A673 (cell line): Measurements from ENCODE around the gene PIGW. TPM values are rescaled to one million over a fixed set of nuclear protein-coding genes. Genes with fewer than 3 reads are reported as not detected.

ENCODE experiments used
- BruUV-seq: library from RNA; stranded (reverse); fragments of 400-500 nt; replicated peaks from 2 replicates; lab custom pipeline; 2021; lab: Mats Ljungman, UMichigan
- CTCF ChIA-PET: fragments of 300-600 bp; sonication (Branson Sonifier 250); formaldehyde crosslinking; loops from one replicate; lab custom pipeline; 2022; ENCODE audit warnings: antibody characterized with exemption; lab: Charles Lee
- POLR2A ChIA-PET: fragments of 300-600 bp; sonication (Branson Sonifier 250); formaldehyde crosslinking; loops from one replicate; lab custom pipeline; 2022; ENCODE audit warnings: antibody characterized with exemption; ENCODE audit not compliant: low non-redundant PET; lab: Charles Lee
- DNase-seq: peaks from one replicate; pipeline ENCODE4 v3.0.0-alpha.2; 2015; ENCODE audit warnings: low spot score
- H3K27ac ChIP-seq: fragments of 200-600 bp; sonication (generic); 2 replicates; pipeline ENCODE4 v1.5.1; 2016; ENCODE audit warnings: mixed run types, low read depth, mild to moderate bottlenecking, mixed read lengths, antibody characterized with exemption, low read length; ENCODE audit not compliant: poor library complexity, severe bottlenecking
- H3K27me3 ChIP-seq: fragments of 200-600 bp; sonication (generic); replicated peaks from 2 replicates; pipeline ENCODE4 v1.6.1; 2017; ENCODE audit warnings: mixed run types, low read depth, mild to moderate bottlenecking, mixed read lengths, antibody characterized with exemption, low read length; ENCODE audit not compliant: insufficient read depth, poor library complexity
- H3K36me3 ChIP-seq: fragments of 200-600 bp; sonication (generic); 2 replicates; pipeline ENCODE4 v1.6.1; 2016; ENCODE audit warnings: mixed run types, mild to moderate bottlenecking, mixed read lengths, antibody characterized with exemption, low read length; ENCODE audit not compliant: insufficient read depth, poor library complexity, severe bottlenecking
- H3K4me1 ChIP-seq: fragments of 200-600 bp; sonication (generic); 2 replicates; pipeline ENCODE4 v1.6.1; 2017; ENCODE audit warnings: mixed run types, mild to moderate bottlenecking, mixed read lengths, antibody characterized with exemption, low read length; ENCODE audit not compliant: insufficient read depth, poor library complexity, severe bottlenecking
- H3K4me3 ChIP-seq: fragments of 200-600 bp; sonication (generic); 2 replicates; pipeline ENCODE4 v1.5.1; 2016; ENCODE audit warnings: low read depth, mixed run types, mild to moderate bottlenecking, mixed read lengths, low read length; ENCODE audit not compliant: poor library complexity, severe bottlenecking
- H3K9me3 ChIP-seq: fragments of 200-600 bp; sonication (generic); 2 replicates; pipeline ENCODE4 v1.6.1; 2016; ENCODE audit warnings: mixed run types, low read depth, mild to moderate bottlenecking, mixed read lengths, antibody characterized with exemption, low read length; ENCODE audit not compliant: poor library complexity, severe bottlenecking
- EZH2 ChIP-seq: fragments of 200-600 bp; sonication (generic); IDR thresholded peaks from 2 replicates; pipeline ENCODE4 v1.6.1; 2017; ENCODE audit warnings: borderline replicate concordance, low read depth, mild to moderate bottlenecking, mixed read lengths, antibody characterized with exemption, low read length; ENCODE audit not compliant: poor library complexity, severe bottlenecking
- intact Hi-C: fragments of 100-400 bp; cut with micrococcal nuclease; formaldehyde crosslinking; loops from one replicate; pipeline ENCODE4 v1.10.0; 2022; ENCODE audit not compliant: unreplicated experiment
- total RNA-seq: library from RNA; stranded (reverse); gene quantifications from 2 replicates; pipeline ENCODE4 v1.2.3, GENCODE V29; 2021
- TF ChIP-seq, protein P1 (sequence below): fragments of 300-800, 200-600 bp; sonication (generic); conservative IDR thresholded peaks from 2 replicates; pipeline ENCODE4 v1.5.1; 2017; ENCODE audit warnings: low read depth, mild to moderate bottlenecking, antibody characterized with exemption, low read length, moderate library complexity, mixed read lengths

Gene PIGW
- total RNA-seq, 1 experiment from 2014 or later: 10.3 TPM

DNA sequence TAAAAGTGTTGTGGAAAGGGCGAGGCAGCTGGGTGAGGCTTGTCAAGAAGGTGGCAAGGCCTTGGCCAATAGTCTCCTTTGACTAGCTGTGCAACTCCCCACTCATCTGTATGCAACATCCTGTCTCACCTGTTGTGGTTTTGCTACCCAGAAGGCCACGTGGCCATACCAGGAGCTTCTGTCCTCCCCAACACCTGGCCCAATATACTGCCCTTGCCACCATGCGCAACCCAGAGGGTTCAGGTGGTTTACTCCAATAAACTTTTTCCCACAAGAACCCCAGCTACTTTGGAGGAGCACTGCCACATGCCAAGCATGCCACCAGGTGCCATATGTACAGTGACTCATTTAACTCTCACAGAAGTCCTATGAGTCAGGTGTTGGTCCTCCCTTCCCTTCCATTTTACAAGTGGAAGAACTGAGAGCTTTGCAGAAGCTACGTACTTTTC lies 10.3 kb upstream of the PIGW start:
- CTCF ChIA-PET: no interaction called here
- peaks cover 9% of the 10 kb centered on the region for H3K36me3 ChIP-seq

DNA sequence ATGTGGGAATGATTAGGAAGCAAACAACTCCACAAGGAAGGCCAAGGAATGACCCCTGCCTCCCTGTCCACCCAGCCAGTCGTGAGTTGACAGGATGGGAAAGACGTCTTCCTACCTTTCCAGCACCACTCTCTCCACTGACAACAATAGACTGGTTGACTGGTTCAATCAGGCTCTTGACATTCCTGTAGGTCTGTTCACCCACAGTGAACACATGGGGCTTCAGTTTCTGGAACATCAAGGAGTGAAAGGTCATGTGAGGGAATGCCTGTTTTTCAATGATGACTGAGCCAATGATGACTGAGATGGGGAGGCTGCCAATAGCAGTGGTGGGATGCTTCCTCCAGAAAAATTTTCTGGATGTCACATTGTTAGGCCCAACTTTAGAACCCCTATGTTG lies 9.7 kb upstream of the PIGW start:
- CTCF ChIA-PET: no interaction called here
- Histone ChIP-seq H3K27ac (no peak overlapping the region), H3K9me3 (no peaks in the 10 kb centered on the region), H3K4me1 (no peaks in the 10 kb centered on the region), H3K27me3 (no peaks in the 10 kb centered on the region), H3K4me3 (no peak overlapping the region), H3K36me3 (peaks cover 9% of the 10 kb centered on the region)
- no TSS peak for BruUV-seq
- no peak for DNase-seq
- TF ChIP-seq, protein P1, sequence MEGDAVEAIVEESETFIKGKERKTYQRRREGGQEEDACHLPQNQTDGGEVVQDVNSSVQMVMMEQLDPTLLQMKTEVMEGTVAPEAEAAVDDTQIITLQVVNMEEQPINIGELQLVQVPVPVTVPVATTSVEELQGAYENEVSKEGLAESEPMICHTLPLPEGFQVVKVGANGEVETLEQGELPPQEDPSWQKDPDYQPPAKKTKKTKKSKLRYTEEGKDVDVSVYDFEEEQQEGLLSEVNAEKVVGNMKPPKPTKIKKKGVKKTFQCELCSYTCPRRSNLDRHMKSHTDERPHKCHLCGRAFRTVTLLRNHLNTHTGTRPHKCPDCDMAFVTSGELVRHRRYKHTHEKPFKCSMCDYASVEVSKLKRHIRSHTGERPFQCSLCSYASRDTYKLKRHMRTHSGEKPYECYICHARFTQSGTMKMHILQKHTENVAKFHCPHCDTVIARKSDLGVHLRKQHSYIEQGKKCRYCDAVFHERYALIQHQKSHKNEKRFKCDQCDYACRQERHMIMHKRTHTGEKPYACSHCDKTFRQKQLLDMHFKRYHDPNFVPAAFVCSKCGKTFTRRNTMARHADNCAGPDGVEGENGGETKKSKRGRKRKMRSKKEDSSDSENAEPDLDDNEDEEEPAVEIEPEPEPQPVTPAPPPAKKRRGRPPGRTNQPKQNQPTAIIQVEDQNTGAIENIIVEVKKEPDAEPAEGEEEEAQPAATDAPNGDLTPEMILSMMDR: no peak
- no peak for TF ChIP-seq EZH2
- intact Hi-C loops: no loop called here
- POLR2A ChIA-PET: no interaction called here

More for the DNA sequence above, 10.3 kb upstream of the PIGW start:
- Histone ChIP-seq H3K4me1 (no peaks in the 10 kb centered on the region), H3K4me3 (no peak overlapping the region), H3K27me3 (no peaks in the 10 kb centered on the region), H3K9me3 (no peaks in the 10 kb centered on the region), H3K27ac (no peak overlapping the region)
- no TSS peak for BruUV-seq
- intact Hi-C loops: no loop called here
- POLR2A ChIA-PET: no interaction called here
- DNase-seq: no peak
- TF ChIP-seq, protein P1: no peak
- no peak for TF ChIP-seq EZH2

DNA sequence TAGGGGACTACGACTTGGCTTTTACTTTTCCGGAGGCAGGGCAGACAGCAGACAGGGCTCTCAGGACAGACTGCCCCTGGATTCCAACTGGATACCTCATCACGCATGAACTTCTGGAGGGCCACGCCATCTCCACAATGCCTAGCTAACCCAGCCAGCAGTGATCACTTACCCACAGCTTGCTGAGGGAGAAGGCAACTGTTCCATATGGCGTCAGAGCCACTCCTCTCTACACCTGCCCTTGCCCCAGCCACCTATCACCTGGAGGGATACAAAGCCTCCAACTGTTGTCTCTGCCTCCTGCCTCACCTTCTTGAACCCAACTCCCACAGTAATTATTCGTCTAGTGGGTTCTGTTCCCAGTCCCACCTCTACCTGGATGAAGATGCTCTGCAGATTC lies 8.9 kb upstream of the PIGW start:
- BruUV-seq: no TSS peak

More for the DNA sequence above, 8.9 kb upstream of the PIGW start:
- TF ChIP-seq, protein P1: no peak
- no peak for TF ChIP-seq EZH2
- Histone ChIP-seq H3K27ac (no peak overlapping the region), H3K36me3 (peaks cover 9% of the 10 kb centered on the region), H3K4me1 (no peaks in the 10 kb centered on the region), H3K4me3 (no peak overlapping the region), H3K9me3 (no peaks in the 10 kb centered on the region), H3K27me3 (no peaks in the 10 kb centered on the region)
- CTCF ChIA-PET: no interaction called here
- no peak for DNase-seq
- POLR2A ChIA-PET: no interaction called here
- intact Hi-C loops: no loop called here
